ENCODE data around the gene HDAC5.

DNA sequence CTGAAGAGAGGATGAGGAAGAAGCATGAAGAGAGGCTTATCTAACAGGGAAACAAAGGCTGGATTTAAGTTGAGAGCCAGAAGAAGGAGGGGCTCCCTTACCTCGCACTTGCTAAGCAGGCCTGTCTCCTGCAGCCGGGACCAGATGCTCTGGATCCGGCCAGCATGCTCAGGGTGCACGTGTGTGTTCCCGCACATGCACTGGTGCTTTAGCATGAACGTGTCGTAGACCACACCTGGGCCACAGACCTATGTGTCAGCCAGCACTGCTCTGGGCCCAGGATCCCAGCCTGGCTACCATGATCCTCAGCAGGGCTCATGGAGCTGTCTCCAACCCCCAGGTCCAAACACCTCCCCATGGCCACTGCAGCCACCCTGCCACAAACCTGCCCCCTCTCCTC, 38.5 kb downstream of the HDAC5 start:
- TF ChIP-seq POLR2AphosphoS5 (IDR thresholded peaks at IDR 0.05; ENCODE audit: borderline replicate concordance, low read depth, low read length) (no peak), EZH2 (IDR thresholded peaks at IDR 0.05) (no peak), FOXP2 (optimal IDR thresholded peaks at IDR 0.05; ENCODE audit: control extremely low read depth, extremely low read length, insufficient read depth) (no peak)
